ENCODE results near the gene RASSF7.

Gene RASSF7

GRCh38 chr11:548700-549603 lies 11.8 kb upstream of the RASSF7 start:
- TF ChIP-seq, protein P1, sequence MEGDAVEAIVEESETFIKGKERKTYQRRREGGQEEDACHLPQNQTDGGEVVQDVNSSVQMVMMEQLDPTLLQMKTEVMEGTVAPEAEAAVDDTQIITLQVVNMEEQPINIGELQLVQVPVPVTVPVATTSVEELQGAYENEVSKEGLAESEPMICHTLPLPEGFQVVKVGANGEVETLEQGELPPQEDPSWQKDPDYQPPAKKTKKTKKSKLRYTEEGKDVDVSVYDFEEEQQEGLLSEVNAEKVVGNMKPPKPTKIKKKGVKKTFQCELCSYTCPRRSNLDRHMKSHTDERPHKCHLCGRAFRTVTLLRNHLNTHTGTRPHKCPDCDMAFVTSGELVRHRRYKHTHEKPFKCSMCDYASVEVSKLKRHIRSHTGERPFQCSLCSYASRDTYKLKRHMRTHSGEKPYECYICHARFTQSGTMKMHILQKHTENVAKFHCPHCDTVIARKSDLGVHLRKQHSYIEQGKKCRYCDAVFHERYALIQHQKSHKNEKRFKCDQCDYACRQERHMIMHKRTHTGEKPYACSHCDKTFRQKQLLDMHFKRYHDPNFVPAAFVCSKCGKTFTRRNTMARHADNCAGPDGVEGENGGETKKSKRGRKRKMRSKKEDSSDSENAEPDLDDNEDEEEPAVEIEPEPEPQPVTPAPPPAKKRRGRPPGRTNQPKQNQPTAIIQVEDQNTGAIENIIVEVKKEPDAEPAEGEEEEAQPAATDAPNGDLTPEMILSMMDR (conservative IDR thresholded peaks at IDR 0.05), result no peak
- no peak overlapping the region for H3K27ac ChIP-seq

DNA sequence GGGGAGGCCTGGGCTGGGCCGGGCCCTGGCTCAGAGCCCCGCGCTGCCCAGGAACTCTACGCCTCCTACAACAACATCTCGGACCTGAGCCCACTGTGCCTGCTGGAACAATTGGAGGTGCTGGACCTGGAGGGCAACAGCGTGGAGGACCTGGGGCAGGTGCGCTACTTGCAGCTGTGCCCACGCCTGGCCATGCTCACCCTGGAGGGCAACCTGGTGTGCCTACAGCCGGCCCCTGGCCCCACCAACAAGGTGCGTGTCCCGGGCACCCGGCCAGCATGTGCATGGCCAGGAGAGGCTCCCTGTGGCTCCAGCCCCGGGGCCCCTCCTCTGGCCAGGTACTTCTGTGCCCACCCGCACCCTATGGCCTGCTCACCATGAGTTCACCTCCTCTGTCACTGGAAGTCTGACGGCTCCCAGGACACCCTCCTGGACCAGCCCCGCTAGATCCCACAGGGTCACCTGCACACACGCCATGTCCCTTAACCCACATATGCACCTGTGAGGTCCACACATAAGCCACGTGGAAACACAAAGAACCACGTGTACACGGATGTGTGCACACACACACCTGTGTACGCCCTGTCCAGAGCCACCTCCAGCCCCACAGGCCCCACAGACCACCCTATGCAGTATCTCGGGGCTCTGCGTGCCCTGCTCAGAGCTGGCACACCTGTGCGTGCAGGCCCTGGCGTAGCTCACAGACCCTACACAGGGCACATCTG lies 10.6 kb upstream of the RASSF7 start:
- H3K27ac ChIP-seq, result no peak overlapping the region
- TF ChIP-seq, protein P1 (conservative IDR thresholded peaks at IDR 0.05), result no peak

GRCh38 chr11:550746-551085 lies 10.1 kb upstream of the RASSF7 start:
- no peak overlapping the region for H3K27ac ChIP-seq
- TF ChIP-seq, protein P1 (conservative IDR thresholded peaks at IDR 0.05), result no peak

GRCh38 chr11:551131-551530 lies 9.6 kb upstream of the RASSF7 start:
- TF ChIP-seq, protein P1 (conservative IDR thresholded peaks at IDR 0.05), result no peak
- no peak overlapping the region for H3K27ac ChIP-seq

DNA sequence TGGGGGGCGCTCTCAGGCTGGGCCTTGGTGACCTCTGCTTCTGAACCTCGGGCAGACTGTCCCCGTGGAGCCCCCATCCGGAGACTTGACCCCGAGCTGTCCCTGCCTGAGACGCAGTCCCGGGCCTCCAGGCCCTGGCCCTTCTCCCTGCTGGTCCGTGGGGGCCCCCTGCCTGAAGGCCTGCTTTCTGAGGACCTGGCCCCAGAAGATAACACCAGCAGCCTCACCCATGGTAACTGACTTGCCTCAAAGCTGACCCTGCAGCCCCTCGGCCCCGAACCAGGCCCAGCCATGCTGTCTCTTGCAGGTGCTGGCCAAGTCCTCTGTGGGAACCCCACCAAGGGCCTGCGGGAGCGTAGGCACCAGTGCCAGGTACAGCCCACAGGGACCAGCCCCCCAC lies 9.2 kb upstream of the RASSF7 start:
- TF ChIP-seq, protein P1 (conservative IDR thresholded peaks at IDR 0.05), result no peak
- H3K27ac ChIP-seq, result no peak overlapping the region

DNA sequence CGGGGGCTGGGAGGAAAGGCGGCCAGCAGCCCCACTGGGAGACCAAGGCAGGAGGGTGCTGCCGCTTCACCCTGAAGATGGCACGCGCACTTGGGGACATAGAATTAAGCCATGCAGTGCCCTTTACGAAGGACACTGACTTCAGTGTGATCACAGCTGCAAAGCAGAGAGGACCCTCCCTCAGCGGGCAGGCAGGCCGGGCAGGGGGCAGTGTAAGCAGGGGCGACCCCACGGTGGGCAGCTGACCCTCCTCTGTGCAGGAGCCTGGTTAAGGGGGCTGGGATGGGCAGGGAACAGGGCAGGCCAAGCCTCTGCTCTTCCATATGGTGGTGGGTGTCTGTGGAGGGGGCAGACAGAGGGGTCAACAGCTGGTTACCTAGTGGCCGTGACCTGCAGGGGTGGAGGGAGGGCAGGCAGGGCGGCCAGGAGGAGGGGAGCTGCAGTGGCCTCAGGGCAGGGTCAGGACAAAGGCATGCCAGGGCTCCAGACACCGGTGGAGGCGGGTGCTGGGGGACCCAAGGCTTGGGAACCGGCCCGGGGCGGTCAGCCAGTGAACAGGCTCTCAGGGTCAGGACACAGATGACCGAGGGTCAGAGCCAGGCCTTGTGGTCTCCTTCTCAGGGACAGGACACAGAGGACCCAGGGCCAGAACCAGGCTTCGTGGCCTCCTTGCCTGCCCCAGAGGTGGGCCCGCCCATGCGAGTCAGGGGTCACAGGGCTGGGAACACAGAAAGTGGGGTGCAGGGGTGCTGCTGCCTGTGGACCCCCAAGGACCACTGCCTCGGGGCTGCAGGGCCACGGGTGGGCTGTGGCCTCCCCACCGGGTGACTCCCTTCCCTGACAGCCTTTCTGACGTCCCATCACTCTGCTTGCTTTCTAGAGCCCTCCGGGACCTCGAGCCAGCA lies 7.4 kb upstream of the RASSF7 start:
- TF ChIP-seq, protein P1 (conservative IDR thresholded peaks at IDR 0.05), result no peak
- peak overlapping the region; percentile 60; the same call in 1 of the 2 replicates for H3K27ac ChIP-seq

GRCh38 chr11:553988-554340 lies 6.8 kb upstream of the RASSF7 start:
- H3K27ac ChIP-seq, result peak overlapping the region; percentile 60; the same call in 1 of the 2 replicates
- TF ChIP-seq, protein P1 (conservative IDR thresholded peaks at IDR 0.05), result no peak
